MM.1S (cell line): ENCODE data around the gene TREM1.
A peak's percentile ranks its signal among the peaks of the same experiment; 100 is the strongest.

Experiments
- EZH2 ChIP-seq: fragments of 300-600 bp; sonication (generic); optimal IDR thresholded peaks from 2 replicates; pipeline ENCODE3; 2017; ENCODE audit warnings: low read depth, mild to moderate bottlenecking, antibody characterized with exemption, low read length, mixed read lengths
- TF ChIP-seq, protein P1 (sequence below): fragments of 300-600 bp; sonication (generic); IDR thresholded peaks from 2 replicates; pipeline ENCODE4 v1.5.1; 2016; ENCODE audit warnings: antibody characterized with exemption, low read length, mixed read lengths

DNA sequence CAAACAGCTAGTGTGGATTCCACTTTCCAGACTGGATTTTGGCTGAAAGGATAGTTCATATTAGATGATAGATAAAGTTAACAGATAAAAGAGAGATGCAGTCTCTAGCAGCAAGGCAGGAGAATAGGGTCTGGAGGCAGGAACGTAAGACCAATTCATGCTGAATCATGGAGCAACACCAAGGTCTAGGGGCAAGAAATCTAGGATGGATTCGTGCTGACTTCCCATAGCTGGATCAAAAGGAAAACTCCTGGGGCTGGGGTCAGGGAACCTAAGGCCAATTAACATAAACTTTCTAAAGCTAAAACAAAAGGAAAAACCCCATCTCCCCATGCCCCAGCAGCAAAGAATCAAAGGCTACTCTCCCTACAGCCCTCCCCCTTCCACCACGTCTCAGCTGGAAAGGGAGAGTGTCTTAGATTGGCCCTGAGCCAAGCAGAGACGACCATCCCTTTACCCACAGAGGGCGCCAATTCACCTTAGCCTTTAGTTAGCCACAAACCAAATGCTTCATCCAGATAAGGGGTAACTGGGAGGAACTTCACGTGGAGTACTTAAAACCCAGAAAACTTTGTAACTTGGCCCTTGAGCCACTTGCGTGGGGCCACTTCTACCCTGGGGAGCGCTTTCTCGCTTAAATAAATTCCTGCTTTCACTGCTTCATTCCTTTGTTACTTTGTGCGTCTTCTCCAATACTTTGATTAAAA is 7.6 kb downstream of the TREM1 start:
- TF ChIP-seq, protein P1, sequence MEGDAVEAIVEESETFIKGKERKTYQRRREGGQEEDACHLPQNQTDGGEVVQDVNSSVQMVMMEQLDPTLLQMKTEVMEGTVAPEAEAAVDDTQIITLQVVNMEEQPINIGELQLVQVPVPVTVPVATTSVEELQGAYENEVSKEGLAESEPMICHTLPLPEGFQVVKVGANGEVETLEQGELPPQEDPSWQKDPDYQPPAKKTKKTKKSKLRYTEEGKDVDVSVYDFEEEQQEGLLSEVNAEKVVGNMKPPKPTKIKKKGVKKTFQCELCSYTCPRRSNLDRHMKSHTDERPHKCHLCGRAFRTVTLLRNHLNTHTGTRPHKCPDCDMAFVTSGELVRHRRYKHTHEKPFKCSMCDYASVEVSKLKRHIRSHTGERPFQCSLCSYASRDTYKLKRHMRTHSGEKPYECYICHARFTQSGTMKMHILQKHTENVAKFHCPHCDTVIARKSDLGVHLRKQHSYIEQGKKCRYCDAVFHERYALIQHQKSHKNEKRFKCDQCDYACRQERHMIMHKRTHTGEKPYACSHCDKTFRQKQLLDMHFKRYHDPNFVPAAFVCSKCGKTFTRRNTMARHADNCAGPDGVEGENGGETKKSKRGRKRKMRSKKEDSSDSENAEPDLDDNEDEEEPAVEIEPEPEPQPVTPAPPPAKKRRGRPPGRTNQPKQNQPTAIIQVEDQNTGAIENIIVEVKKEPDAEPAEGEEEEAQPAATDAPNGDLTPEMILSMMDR: peak; percentile 73
- TF ChIP-seq EZH2: no peak
